Gastroesophageal sphincter (tissue), 4 donors: ENCODE measurements around the gene KLHL40. TPM values are rescaled to one million over a fixed set of nuclear protein-coding genes. Genes with fewer than 3 reads are reported as not detected.

Experiments used
- ATAC-seq: fragments of 150-250 bp; one replicate; pipeline ENCODE4 v1.9.1; 2016; ENCODE audit warnings: mild to moderate bottlenecking, moderate library complexity
- H3K27ac ChIP-seq, 4 donors: fragments of 200-600 bp; sonication (generic) in 3 of 4; 1 replicate in 3 of 4; 2 replicates in 1 of 4; pipeline ENCODE4 v1.5.1; 2016 to 2019
- H3K27me3 ChIP-seq: fragments of 200-600 bp; sonication (generic); one replicate; pipeline ENCODE4 v1.5.1; 2019
- H3K36me3 ChIP-seq, 2 donors: fragments of 200-600 bp; sonication (generic); one replicate each; pipeline ENCODE4 v1.5.1; 2019; ENCODE audit warnings: control low read depth in 1 of 2
- H3K4me1 ChIP-seq, 3 donors: fragments of 200-600 bp; sonication (generic); 1 replicate in 2 of 3; 2 replicates in 1 of 3; pipeline ENCODE4 v1.5.1; 2016 to 2019; ENCODE audit warnings: control low read depth in 2 of 3
- H3K4me3 ChIP-seq, 2 donors: fragments of 200-600 bp; sonication (generic); one replicate each; pipeline ENCODE4 v1.5.1; 2019; ENCODE audit warnings: mild to moderate bottlenecking in 1 of 2, moderate library complexity in 1 of 2
- H3K9me3 ChIP-seq, 3 donors: fragments of 200-600 bp; sonication (generic); one replicate each; pipeline ENCODE4 v1.5.1; 2017 to 2019; ENCODE audit warnings: control low read depth in 2 of 3
- EP300 ChIP-seq: sonication (generic); formaldehyde crosslinking; IDR thresholded peaks from one replicate; pipeline ENCODE4 v1.6.1; 2017; ENCODE audit warnings: antibody characterized with exemption, mild to moderate bottlenecking
- POLR2A ChIP-seq, 2 donors: fragments of 450-650 bp; IDR thresholded peaks; one replicate each; pipeline ENCODE4 v1.6.1; 2017; ENCODE audit warnings: antibody characterized with exemption in 2 of 2, mild to moderate bottlenecking in 2 of 2, moderate library complexity in 1 of 2
- POLR2AphosphoS5 ChIP-seq: sonication (generic); formaldehyde crosslinking; IDR thresholded peaks from one replicate; pipeline ENCODE4 v1.6.1; 2017; ENCODE audit warnings: antibody characterized with exemption
- WGBS, 2 donors: methylation state at CpG; one replicate each; pipeline ENCODE4 v1.1.5; 2018; ENCODE audit warnings: low coverage in 1 of 2; 5-methylcytosine and 5-hydroxymethylcytosine counted together
- total RNA-seq, 4 donors: library from RNA; depleted of rRNA; stranded (reverse); fragments of >200 nt; gene quantifications; one replicate each; pipeline ENCODE4 v1.1.0, GENCODE V29; 2016
- TF ChIP-seq, protein P1 (sequence below), 4 experiments: fragments of 200-600 bp in 2 of 4; fragments of 450-650 bp in 2 of 4; sonication (generic) in 1 of 4; IDR thresholded peaks; one replicate each; pipeline ENCODE4 v1.5.1; 2017 to 2019; ENCODE audit warnings: antibody characterized with exemption in 4 of 4, mild to moderate bottlenecking in 2 of 4, moderate library complexity in 2 of 4

Gene KLHL40
- total RNA-seq, 4 donors from 2014 or later: not detected

DNA sequence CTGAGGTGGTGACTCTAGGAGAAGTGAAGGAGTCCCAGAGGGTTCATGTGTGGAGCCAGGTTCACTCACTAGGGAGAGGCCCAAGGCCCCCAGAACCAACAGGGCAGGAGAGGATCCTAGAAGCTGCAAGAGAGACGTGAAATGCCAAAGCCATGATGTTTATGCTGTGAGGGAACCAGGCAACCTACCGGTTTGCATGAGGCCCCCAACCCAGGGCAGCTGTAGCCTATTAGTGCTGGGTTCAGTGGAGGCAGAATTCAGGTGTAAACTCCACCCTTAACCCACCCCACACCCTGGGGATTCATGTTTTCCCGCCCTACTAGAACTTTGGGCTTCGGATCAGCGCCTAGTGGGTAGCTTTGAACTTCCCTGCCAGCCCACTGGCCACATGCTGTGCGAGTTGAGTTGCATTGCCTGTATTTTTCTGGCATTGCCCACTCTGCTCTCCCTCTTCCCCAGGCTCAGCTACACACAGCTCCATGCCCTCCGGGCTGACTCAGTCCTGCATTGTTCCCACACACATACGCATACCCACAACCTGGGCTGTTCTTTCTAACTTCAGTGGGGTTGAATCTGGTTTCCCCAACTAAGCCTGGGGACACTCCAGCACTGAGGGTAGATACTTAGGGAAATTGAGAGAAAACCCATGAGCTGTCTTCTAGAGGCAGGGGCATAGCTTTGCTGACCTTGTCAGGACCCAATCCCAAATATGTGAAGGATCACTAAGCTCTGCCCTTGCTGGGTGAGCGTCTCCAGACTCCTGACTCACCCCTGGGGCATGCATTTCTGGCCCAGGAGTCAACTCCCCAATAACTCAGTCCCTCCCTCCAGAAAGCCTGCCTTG lies 33.9 kb upstream of the KLHL40 start:
- ATAC-seq: no peak
- Histone ChIP-seq H3K27me3 (no peaks in the 10 kb centered on the region), H3K36me3 (peaks cover 0 to 33% of the 10 kb centered on the region in 2 donors), H3K27ac (peak overlapping the region in 3 of 4 donors; percentile 93 to 97 (median 96)), H3K4me1 (peaks cover 7 to 67% (median 38%) of the 10 kb centered on the region in 3 donors), H3K9me3 (no peaks in the 10 kb centered on the region), H3K4me3 (peak overlapping the region in 1 of 2 donors; percentile 92)
- 64% methylated on average over 4 of the region's 9 CpGs; no CpG with 5 or more reads in 1 of the 2 donors for WGBS, 2 donors
- TF ChIP-seq, protein P1, sequence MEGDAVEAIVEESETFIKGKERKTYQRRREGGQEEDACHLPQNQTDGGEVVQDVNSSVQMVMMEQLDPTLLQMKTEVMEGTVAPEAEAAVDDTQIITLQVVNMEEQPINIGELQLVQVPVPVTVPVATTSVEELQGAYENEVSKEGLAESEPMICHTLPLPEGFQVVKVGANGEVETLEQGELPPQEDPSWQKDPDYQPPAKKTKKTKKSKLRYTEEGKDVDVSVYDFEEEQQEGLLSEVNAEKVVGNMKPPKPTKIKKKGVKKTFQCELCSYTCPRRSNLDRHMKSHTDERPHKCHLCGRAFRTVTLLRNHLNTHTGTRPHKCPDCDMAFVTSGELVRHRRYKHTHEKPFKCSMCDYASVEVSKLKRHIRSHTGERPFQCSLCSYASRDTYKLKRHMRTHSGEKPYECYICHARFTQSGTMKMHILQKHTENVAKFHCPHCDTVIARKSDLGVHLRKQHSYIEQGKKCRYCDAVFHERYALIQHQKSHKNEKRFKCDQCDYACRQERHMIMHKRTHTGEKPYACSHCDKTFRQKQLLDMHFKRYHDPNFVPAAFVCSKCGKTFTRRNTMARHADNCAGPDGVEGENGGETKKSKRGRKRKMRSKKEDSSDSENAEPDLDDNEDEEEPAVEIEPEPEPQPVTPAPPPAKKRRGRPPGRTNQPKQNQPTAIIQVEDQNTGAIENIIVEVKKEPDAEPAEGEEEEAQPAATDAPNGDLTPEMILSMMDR (IDR thresholded peaks at IDR 0.05): no peak
- no peak for TF ChIP-seq POLR2A (IDR thresholded peaks at IDR 0.05)
- TF ChIP-seq EP300: no peak
- TF ChIP-seq POLR2AphosphoS5: peak; percentile 56

GRCh38 chr3:42652251-42652610 lies 33.1 kb upstream of the KLHL40 start:
- H3K9me3 ChIP-seq: no peaks in the 10 kb centered on the region
- no peak for TF ChIP-seq EP300
- TF ChIP-seq, protein P1 (IDR thresholded peaks at IDR 0.05): no peak
- TF ChIP-seq POLR2A (IDR thresholded peaks at IDR 0.05): no peak
- no peak for TF ChIP-seq POLR2AphosphoS5
- no CpG with 5 or more reads among the region's 1 CpG for WGBS, 2 donors
- ATAC-seq: no peak
- peaks cover 7 to 74% (median 38%) of the 10 kb centered on the region in 3 donors for H3K4me1 ChIP-seq
- H3K4me3 ChIP-seq: peak overlapping the region in 1 of 2 donors; percentile 92
- no peaks in the 10 kb centered on the region for H3K27me3 ChIP-seq
- peaks cover 0 to 26% of the 10 kb centered on the region in 2 donors for H3K36me3 ChIP-seq
- H3K27ac ChIP-seq: peak overlapping the region in 3 of 4 donors; percentile 93 to 97 (median 96)

DNA sequence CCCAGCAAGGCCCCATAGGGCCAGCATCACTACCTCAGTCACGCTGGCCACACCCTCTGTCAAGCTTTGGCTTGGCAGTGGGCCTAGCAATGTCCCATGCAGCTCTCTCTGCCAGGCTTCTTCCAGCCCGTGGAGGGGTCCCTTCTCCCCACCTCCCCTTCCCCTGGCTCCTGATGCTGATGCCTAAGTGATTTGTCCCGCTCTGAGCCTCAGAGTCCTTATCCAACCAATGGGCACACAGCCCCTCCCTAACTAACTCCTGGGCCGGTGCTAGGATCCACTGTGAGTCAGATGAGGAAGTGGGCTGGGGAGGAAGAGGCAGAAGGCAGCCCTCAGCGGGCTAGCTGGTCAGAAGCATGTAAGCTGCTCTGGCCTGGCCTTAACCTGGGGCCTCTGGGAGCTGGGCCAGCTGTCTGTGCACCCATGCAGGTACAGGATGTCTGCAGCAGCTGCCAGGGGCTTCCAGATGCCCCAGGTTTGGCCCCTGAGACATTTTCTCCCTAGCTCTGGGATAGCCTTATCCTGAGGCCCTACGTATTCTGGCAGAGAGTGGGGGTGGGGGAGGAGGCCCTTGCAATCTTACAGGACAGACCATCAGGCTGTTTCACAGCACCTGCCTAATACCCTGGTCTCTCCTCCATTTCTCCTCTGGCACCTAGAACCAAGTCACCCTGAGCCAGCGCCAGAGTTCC lies 32.6 kb upstream of the KLHL40 start:
- no peaks in the 10 kb centered on the region for H3K27me3 ChIP-seq
- peaks cover 0 to 21% of the 10 kb centered on the region in 2 donors for H3K36me3 ChIP-seq
- TF ChIP-seq POLR2A (IDR thresholded peaks at IDR 0.05) (peak; percentile 64 to 65), POLR2AphosphoS5 (peak; percentile 83), EP300 (no peak)
- TF ChIP-seq, protein P1 (IDR thresholded peaks at IDR 0.05): no peak
- peak overlapping the region; percentile 77 to 97 (median 94) for H3K27ac ChIP-seq
- WGBS, 2 donors: 20% methylated on average over 1 of the region's 7 CpGs; no CpG with 5 or more reads in 1 of the 2 donors
- H3K4me1 ChIP-seq: peaks cover 7 to 74% (median 38%) of the 10 kb centered on the region in 3 donors
- H3K4me3 ChIP-seq: peak overlapping the region; percentile 92 to 95
- ATAC-seq: peak; percentile 51
- no peaks in the 10 kb centered on the region for H3K9me3 ChIP-seq

GRCh38 chr3:42653303-42653559 lies 32.1 kb upstream of the KLHL40 start:
- H3K4me1 ChIP-seq: peaks cover 7 to 74% (median 40%) of the 10 kb centered on the region in 3 donors
- H3K27me3 ChIP-seq: no peaks in the 10 kb centered on the region
- TF ChIP-seq POLR2AphosphoS5 (no peak), POLR2A (IDR thresholded peaks at IDR 0.05) (no peak), EP300 (no peak)
- TF ChIP-seq, protein P1 (IDR thresholded peaks at IDR 0.05): no peak
- no peak for ATAC-seq
- 60% methylated on average over 1 of the region's 3 CpGs; no CpG with 5 or more reads in 1 of the 2 donors for WGBS, 2 donors
- H3K36me3 ChIP-seq: peaks cover 0 to 20% of the 10 kb centered on the region in 2 donors
- peak overlapping the region; percentile 77 to 97 (median 94) for H3K27ac ChIP-seq
- peak overlapping the region; percentile 92 to 95 for H3K4me3 ChIP-seq
- H3K9me3 ChIP-seq: no peaks in the 10 kb centered on the region
